Cerebellar nuclear complex (tissue), 1 donor: ENCODE measurements around the gene B3GALT5.

Experiments
- DNase-seq, 2 experiments: peaks; one replicate each; lab custom pipeline; 2025; lab: John Stamatoyannopoulos, UW

B3GALT5 gene

DNA sequence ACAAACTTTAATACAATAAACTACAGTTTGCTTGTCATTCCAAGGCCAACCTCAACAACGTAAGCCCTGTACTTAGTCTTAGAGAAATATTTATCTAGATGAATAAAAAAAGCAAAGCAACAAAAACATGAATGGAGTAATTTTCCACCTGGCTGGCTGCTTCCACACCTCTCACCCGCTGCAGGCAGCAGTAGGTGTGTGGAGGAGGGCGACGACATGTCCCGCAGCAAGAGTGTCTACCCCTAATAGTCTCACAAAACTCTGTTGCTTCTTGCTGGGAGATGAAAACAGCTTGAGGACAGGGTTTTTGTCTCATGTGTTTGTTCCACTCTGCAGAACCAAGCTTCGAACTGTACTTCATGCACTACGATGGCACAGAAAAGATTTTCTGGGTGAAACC is 83.5 kb downstream of the B3GALT5 start:
- DNase-seq: no peak

DNA sequence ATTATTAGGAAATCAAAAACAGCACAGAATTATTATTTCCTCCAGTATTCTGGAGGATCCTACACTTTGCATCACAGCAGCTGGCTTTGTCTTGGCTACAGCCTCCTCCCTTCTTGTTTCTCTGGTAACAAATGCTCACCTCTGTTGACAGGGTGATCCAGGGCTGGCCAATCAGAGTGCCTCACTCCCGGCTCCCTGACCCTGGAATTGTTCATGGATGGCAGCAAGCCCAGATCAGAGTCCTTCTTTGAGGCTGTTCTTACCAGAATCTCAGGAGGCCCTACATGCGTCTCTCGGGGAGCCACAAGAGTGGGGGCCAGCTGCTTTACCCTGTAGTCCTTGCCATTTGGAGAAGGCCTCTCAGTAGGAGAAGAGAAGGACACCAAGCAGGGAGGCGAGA is 83.9 kb downstream of the B3GALT5 start:
- DNase-seq: no peak

DNA sequence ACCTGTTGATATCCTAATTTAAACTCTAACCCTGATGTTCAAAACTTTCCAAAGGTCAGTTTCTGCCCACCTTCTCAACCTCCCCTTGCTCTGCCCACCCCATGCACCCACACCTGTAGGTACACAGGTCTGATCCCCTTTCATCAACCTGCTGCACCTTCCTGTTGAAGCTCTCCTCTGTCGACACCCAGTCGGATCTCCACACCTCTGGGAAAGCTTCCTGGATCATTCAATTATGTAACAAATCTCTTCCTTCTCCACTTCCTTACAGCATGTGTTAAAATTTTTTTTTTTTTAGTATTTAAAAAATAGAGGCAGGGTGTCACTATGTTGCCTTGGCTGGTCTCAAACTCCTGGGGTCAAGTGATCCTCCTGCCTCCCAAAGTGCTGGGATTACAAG is 87.6 kb downstream of the B3GALT5 start:
- no peak for DNase-seq

DNA sequence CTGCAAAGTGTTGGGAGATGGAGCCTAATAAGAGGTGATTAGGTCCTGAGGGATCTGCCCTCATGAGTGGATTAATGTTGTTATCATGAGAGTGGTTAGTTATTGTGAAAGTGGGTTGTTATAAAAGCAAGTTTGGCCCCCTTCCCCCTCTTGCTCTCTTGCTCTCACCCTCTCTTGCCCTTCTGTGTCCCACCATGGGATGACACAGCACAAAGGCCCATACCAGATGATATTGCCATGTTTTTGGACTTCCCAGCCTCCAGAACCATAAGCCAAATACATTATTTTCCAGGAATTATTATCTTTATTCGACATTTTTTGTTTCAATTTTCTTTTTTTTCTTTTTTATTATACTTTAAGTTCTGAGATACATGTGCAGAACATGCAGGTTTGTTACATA is 90.8 kb downstream of the B3GALT5 start:
- no peak for DNase-seq

DNA sequence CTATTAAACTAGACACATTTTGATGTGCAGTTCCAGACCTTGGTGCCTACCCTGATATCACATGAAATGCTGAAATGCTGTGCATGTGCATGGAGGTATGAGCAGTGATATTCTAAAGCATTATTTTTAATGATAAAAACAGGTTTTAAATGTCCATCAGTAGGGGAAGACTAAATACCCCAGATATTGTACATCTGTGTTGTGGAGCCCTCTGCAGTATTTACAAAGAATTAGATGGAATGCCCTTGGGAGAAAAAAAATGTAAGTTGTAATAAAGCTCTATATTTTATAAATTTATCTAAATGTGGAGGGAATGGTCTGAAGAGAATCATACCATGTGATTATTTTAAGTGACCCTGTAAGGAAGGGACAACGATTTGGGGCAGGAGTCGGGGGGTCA is 93.1 kb downstream of the B3GALT5 start:
- no peak for DNase-seq

DNA sequence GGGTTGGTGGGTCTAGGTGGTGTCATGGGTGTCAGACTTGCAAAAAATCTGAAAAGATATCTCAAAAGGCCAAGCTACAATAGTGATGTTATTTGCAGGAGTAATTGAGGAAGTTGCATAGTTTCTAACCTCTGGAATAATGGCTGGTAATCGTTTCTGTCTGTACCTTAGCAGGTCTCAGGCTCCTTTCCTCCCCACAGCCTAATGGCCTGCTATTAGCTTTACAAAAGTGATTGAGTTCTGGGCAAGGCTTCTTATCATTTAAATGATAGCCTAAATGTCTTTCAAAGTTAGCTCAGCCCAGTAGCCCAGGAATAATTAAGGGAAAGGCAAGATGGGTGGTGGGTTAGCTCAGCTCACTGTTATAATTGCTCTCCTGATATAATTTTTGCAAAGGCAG is 94.6 kb downstream of the B3GALT5 start:
- DNase-seq: no peak

DNA sequence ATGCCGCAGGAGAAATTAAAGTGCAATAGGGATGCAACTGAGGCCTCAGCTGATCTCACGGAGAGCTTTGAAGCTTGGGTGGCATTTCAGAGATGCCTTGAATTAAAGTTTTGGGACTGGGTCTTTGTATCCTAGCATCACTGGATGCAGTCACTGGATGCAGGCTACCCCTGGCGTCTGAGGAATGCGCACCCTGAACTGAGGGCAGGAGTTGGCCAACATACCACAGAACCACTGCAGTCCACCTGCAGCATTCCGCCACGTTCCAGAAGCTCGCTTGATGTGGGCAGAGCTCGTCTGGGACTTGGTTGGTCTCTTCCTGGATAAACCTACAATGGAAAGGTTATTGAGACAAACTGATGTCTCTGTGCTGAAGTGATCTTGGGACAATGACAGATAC is 98.1 kb downstream of the B3GALT5 start:
- DNase-seq: no peak

DNA sequence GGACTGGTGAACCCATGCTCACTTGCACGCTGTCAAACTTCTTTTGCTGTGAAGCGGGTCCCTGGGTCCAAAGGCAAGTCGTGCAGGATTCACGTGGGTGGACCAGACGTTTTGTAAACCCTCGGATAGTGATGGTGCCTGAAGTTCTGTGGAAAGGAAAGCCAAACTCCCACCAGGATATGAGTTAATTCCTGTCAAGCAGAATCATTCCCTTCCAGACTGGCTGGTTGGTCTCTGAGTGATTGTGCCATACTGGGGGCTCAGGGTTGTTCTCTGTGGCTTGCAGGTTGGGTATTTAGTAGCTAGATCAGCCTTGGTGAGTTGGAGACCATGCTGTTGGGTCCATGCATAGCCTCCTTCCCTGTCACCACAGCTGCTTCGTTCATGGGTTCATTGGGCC is 99.5 kb downstream of the B3GALT5 start:
- no peak for DNase-seq

DNA sequence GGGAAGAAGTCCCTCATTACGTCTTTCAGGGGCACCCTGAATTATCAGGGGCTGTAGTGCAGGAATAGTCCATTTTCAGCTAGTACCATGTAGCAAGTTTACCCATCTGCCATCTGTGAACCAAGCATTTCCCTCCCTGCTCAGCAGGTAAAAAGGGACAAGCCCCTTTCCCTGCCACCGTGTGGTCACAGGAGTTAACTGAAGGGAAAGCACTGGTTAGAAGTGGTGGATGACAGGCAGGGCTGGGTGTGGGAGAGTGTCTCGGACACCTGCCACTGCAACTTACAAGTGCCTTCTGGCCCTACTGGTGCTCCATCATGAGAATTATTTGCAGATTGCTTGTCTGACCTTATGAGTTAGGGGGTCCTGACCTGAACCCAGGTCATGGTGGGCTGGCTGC is 100.2 kb downstream of the B3GALT5 start:
- DNase-seq: no peak

DNA sequence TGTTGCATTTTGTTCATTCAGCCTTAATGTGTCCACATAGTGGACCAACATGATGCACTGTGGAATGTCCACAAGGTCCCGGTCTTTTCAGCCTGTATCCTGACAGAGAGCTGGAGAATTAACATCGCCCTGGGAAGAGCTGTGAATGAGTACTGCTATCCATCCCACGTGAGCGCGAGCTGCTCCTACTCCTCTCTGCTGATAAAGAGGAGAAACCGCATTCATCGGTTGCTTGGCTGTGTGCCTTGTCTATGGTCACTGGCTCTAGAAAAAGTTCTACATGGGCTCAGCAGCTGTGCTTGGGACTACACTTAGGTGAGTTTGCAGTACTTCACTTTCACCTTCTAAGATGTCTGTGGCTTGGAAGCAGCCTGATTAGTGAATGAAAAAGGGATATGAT is 101.2 kb downstream of the B3GALT5 start:
- no peak for DNase-seq

DNA sequence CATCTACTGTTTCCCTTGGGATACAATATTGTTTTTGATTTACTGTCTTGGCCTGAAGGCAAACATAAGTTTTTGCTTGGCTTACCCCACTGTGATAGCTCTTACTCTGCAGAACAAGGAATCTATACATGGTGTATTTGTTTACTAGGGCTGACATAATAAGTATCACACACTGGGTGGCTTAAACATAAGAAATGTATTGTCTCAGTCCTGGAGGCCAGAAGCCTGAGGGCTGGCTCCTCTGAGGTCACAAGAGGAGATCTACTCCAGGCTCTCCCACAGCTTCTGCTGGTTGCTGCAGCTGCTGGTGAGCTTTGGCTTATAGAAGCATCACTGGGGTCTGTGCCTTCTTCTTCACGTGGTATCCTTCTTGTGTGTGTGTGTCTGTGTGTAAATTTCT is 101.6 kb downstream of the B3GALT5 start:
- no peak for DNase-seq

DNA sequence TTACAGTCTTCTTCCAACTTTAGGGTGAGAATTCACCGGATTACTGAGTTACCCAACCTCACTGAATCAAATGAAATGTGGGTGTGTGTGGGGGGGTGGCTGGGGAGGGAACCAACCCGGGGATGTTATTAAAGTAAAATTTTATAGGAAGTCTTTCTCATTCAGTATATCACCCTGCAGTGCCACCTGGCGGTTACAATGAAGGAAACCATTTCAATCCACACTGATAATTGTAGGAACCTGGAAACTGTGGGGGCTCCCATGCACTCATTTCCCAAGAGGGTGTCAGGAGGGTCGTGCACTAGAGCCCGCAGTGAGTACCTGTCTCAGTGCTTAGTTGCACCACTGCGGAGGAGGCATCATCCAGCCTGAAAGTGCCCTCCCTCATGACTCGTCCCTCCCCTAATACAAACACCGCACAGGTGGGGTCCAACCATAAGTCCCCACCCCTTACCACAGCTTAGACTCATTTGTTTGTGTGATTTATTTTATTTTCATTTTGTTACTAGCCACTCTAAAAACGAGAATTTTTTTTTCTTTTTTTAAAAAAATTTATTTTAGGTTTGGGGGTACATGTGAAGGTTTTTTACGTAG is 103.2 kb downstream of the B3GALT5 start:
- DNase-seq: no peak

DNA sequence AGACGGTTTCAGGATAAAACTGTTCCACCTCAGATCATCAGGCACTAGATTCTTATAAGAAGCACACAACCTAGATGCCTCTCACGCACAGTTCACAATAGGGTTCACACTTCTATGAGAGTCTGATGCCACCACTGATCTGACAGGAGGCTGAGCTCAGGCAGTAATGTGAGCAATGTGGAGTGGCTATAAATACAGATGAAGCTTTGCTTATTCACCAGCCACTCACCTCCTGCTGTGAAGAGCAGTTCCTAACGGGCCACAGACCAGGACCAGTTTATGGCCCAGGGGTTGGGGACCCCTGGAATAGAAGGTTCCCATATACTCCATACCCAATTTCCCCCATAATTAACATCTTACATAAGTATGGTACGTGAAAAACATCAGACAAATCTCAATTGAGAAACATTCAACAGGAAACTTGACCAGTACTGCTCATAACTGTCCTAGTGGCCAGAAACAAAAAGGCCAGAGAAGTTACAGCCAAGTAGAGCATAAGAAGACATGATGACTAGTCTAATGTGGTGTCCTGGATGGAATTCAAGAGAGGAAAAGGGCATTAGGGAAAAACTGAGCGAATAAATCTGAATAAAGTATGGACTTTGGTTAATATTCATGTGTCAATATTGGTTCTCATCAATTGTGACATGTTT is 107.5 kb downstream of the B3GALT5 start:
- no peak for DNase-seq

DNA sequence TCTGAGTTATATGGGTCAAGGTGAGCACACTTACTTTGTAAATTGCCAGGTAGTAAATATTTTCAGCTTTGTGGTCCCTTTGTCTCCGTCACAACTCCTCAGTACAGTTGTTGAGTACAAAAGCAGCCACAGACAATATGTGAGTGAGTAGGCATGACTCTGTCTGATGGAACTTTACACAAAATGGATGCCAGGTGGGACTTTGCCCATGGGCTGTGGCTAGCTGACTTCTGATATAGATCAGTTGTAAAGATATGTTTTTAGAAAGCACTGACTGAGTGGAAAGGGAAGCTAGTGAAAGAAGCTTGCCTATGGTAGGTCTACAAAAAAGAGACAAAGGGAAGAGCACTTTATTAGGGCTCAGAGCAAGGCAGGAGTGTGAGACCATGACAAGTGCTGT is 109.1 kb downstream of the B3GALT5 start:
- no peak for DNase-seq
